Measurements from ENCODE around the gene ADD3. TPM values are rescaled to one million over a fixed set of nuclear protein-coding genes. Genes with fewer than 3 reads are reported as not detected.

Gene ADD3
- total RNA-seq, 1 donor from 2014 or later = 115 TPM

DNA sequence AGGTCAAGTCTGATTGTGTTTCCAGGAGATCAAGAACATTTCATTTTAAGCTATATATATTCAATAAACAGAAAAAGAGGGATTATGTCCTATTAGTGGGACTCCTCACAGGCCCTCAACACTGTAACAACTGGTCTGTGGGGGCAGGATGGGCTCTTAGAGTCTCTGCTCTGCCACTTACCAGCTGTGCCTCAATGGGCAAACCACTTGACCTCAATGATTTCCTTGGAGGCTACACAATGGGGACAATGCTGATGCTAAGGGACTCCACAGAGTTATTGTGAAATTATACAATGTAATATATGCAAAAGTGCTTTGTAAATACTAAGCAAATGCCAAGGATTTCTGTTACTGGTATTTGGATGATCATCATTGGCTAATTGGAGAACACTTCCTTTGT is 166.4 kb downstream of the ADD3 start:
- DNase-seq (no peak), ATAC-seq (ENCODE audit: poor library complexity) (no peak)
- intact Hi-C loops (cut with DNase I) = no loop called here

DNA sequence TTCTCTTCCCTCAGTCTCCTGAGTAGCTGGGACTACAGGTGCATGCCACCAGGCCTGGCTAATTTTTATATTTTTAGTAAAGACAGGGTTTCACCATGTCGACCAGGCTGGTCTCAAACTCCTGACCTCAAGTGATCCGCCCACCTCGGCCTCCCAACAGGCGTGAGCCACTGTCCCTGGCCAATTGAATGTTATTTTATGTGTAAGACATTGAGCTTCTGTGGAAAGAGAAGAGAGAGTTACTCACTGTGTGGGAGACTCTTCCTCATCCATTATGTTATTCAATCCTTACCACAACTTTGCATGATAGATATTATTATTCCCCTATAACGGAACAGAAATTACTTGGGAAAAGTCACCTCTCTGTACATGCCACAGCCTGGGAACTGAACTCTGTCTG is 167.0 kb downstream of the ADD3 start:
- no peak for DNase-seq
- intact Hi-C loops (cut with DNase I) = no loop called here
- no peak for ATAC-seq (ENCODE audit: poor library complexity)

- DNase-seq = no peak
- peak; percentile 85 for ATAC-seq (ENCODE audit: poor library complexity)
- intact Hi-C loops (cut with DNase I) = no loop called here
Observed at GRCh38 chr10:110175406-110175805, 167.6 kb downstream of the ADD3 start.

GRCh38 chr10:110176141-110177030 is 168.6 kb downstream of the ADD3 start:
- peak; percentile 56 for ATAC-seq (ENCODE audit: poor library complexity)
- no peak for DNase-seq
- intact Hi-C loops (cut with DNase I) = no loop called here

DNA sequence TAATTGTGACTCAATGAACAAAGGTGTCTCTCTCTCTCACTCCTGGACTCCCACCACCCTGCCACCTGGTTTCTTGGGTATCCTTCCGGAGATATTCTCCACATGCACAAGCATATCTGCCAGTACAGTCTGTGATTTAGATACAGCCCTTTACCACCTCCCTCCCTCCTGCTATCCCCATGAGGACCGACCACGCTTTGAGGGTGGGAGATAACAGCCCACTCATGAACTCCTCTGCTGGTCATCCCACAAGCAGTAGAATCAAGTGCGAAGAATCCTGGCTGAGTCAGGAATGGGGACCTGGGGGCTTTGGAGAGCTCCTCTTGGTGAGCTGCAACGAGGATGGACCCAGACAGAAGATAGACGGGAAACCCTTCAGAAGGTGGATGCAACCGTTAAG is 171.4 kb downstream of the ADD3 start:
- DNase-seq (no peak), ATAC-seq (ENCODE audit: poor library complexity) (no peak)
- intact Hi-C loops (cut with DNase I) = no loop called here

DNA sequence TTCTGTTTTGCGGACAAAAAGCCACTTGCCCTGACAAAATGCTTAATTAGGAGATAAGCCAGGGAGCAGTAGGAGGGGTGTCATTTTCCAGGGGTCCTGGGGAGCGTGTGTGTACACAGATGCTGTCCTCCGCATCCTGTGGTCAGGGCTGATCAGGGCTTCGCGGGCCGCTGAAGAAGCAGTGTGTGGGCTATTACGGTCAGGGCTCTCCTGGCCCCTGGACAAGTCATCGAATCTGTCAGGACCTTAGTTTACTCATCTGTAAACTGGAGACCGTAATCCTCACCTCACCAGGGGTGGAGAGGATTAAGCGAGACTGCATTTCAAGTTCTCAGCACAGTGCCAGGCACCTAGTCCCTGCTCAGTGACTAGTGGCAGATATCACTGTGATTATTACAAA is 173.7 kb downstream of the ADD3 start:
- no peak for DNase-seq
- intact Hi-C loops (cut with DNase I) = no loop called here

GRCh38 chr10:110181911-110182310 is 174.1 kb downstream of the ADD3 start:
- no peak for ATAC-seq (ENCODE audit: poor library complexity)
- DNase-seq = no peak
- intact Hi-C loops (cut with DNase I) = no loop called here

More for the DNA sequence above, 173.7 kb downstream of the ADD3 start:
- ATAC-seq (ENCODE audit: poor library complexity) = no peak

- intact Hi-C loops (cut with DNase I) = no loop called here
- ATAC-seq (ENCODE audit: poor library complexity) (no peak), DNase-seq (no peak)
Observed at GRCh38 chr10:110184398-110184797, 176.6 kb downstream of the ADD3 start.

Other genes with a start within 250 kb of the ADD3 start
- 36.0 TPM for gene XPNPEP1, start 84.5 kb upstream of the ADD3 start, total RNA-seq
- 75.2 TPM for gene MXI1, start 199.6 kb downstream of the ADD3 start, total RNA-seq

Measured in Right ventricle myocardium superior (tissue), 1 donor.